ENCODE results near the gene KCNH1.

DNA sequence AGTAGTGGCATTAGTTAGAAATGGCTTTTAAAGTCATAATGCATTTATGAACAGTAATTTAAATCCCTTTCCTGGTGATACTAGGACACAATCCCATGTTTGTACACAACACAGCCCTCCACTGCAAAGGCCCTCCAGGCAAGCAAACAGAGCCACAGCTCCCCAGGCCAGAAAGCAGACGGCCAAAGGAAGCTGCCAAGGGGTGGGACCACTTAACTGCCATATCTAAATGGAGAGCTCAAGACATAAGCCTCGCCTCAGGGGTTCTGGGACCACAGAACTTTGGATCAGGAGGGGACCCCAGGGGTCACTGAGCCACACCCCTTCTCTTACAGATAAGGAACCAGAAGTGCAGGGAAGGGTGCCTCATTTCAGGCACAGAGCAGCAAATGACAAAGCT lies 189.7 kb downstream of the KCNH1 start:
- TF ChIP-seq, protein P1, sequence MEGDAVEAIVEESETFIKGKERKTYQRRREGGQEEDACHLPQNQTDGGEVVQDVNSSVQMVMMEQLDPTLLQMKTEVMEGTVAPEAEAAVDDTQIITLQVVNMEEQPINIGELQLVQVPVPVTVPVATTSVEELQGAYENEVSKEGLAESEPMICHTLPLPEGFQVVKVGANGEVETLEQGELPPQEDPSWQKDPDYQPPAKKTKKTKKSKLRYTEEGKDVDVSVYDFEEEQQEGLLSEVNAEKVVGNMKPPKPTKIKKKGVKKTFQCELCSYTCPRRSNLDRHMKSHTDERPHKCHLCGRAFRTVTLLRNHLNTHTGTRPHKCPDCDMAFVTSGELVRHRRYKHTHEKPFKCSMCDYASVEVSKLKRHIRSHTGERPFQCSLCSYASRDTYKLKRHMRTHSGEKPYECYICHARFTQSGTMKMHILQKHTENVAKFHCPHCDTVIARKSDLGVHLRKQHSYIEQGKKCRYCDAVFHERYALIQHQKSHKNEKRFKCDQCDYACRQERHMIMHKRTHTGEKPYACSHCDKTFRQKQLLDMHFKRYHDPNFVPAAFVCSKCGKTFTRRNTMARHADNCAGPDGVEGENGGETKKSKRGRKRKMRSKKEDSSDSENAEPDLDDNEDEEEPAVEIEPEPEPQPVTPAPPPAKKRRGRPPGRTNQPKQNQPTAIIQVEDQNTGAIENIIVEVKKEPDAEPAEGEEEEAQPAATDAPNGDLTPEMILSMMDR (IDR thresholded peaks at IDR 0.05; ENCODE audit: low read depth, low read length), result no peak
- no peak for TF ChIP-seq POLR2A (IDR thresholded peaks at IDR 0.05; ENCODE audit: extremely low read depth, insufficient read length)
- no peak for TF ChIP-seq MYC (IDR thresholded peaks at IDR 0.05; ENCODE audit: low read depth, low read length)
- TF ChIP-seq, protein P2, sequence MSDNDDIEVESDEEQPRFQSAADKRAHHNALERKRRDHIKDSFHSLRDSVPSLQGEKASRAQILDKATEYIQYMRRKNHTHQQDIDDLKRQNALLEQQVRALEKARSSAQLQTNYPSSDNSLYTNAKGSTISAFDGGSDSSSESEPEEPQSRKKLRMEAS (IDR thresholded peaks at IDR 0.05; ENCODE audit: low read depth, low read length), result no peak
